DMS79 treated with DMSO at 0.1 percent for 48 hours (cell line): ENCODE data around the gene ZNF560.

Experiments
- DNase-seq: peaks from one replicate; lab custom pipeline; 2025; lab: John Stamatoyannopoulos, UW

The ZNF560 gene

DNA sequence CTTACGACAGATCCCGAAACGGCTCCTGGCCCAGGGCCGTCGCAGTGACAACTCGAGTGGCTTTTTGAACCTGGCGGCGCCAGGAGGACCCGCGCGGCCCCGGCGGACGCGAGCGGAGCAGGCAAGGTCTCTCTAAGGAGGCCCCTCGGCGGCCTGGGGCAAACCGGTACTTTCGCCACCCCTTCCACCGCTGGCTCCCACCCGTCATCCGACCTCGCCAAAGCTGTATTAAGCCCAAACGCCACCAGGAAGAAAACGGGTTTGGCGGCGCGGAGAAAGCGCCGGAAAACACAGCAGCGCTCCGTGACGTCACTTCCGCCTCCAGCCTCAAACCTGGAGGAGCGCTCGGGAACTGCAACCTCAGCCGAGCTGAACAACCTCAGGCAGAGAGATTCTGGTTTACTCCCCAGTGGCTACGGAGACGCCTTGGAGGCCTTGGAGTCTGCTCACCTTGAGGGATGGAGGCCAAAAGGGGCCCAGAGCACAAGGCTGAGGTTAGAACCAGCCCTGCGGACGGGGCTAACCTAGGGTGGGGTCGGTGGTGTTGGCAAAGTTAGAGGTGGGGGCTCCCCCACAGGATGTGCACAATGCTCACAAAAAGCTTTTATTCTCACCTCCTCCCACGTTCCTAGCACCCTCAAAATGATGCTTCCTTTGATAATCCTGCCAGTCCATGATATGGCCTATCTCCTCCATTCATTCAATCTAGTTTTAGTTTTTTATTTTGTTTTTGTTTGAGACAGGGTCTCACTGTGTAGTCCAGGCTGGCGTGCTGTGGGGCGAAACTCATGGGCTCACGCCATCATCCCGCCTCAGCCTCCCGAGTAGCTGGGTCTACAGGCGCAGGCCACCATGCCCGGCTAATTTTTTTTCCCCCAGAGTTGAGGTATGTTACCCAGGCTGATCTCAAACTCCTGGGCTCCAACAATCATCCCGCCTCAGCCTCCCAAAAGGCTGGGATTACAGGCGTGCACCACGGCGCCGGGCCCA is 62.8 kb downstream of the ZNF560 start, which contains the start of gene ZNF266:
TSS of gene ZNF266 (minus strand) at position 295 of the 990 bp plus-strand sequence. CDS start 15,484 bp downstream, outside the sequence.
- DNase-seq, result peak; percentile 90

DNA sequence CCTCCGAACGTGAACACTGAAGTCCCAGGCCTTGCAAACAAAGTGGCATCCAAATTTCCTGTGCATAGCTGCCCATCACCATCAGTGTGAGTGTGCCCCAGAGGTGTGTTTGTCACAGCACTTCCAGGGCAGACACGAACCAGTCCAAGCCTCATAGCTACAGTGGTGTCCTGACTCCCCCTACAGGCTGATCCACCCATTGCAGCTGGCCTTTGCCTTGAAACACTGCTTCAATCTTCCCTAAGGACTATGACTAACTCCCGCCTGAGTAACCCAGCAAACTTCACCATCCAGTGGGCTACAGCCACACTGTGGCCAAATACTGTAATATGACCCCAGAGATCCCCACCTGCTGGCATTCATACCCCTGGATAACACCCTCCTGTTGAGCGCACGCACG is 66.9 kb downstream of the ZNF560 start:
- no peak for DNase-seq

GRCh38 chr19:9430444-9430843 is 68.0 kb downstream of the ZNF560 start:
- no peak for DNase-seq

- no peak for DNase-seq
Observed at GRCh38 chr19:9427941-9428340, 70.5 kb downstream of the ZNF560 start.
